ENCODE results near the gene RAD51B.
A peak's percentile ranks its signal among the peaks of the same experiment; 100 is the strongest.

Gene RAD51B

GRCh38 chr14:68349900-68350629 is 530.5 kb downstream of the RAD51B start:
- DNase-seq: no peak

GRCh38 chr14:68355415-68355814 is 535.8 kb downstream of the RAD51B start:
- no peak for DNase-seq

DNA sequence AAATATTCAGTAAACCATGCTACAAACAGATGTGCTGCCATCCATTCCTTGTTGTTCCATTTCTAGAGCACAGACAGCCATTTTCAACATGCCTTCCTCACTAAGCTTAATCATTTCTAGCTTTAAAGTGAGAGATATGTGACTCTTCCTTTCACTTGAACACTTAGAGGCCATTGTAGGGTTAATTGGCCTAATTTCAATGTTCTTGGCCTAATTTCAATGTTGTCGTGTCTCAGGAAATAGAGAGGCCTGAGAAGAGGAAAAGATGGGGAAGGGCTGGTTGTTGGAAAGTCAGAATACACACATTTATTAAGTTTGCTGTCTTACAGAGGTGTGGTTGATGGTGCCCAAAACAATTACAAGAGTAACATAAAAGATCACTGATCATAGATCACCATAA is 538.2 kb downstream of the RAD51B start:
- no peak for DNase-seq

DNA sequence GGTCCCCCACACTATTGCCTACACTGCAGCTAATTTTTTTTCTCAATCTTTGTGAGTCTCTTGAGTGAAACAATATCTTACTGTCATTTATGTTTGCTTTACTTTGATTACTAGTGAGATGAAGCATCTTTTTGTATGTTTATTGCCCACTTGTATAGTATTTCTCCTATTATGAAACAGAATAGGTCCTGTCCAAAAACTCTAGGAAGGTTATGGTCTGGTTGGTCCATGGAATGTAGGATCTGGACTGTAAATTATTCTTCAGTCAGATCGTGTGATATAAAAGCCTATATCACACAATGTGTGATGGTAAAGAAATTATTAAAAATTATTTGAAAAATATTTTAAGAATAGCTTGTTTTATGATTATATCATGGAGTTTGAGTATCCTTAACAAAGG is 538.9 kb downstream of the RAD51B start:
- DNase-seq: no peak

DNA sequence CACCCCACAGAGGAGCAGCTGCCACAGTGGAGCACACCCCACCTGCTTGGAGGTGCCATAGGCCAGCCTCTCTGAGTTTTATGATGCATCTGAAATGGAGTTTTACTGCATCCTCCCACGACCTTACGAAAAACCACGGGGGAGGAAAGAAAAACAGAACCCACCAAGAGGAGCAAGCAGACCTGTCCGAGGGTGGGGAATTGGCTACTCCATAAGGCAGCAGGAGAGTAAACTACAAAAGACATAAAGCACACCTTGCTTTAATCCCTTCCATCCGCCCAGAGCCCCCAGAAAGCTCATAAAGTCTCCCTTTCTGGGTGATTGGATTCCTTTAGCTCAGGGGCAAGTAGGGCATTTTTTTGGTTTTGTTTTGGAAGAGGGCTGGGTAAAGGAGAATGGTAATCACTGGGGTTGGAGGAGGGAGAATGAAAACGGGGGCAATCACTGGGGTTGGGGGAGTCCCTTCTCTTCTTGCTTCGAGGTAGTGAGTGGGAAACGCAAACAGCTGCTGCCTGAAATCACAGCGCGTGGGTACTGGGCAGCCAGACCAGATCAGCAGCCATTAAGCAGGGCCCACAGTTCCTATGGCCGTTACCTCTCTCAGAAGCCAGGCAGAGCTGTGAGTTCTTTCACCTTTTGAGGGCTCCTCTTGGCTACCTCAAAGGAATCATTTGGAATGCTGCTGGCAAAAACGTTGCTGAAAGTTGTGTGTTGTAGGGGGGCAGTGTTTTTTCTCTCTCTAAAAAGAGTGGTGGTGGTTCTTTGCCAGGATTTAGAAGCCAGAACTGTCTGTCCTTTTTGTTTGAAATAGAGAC is 539.6 kb downstream of the RAD51B start:
- DNase-seq: no peak

- no peak for DNase-seq
Measured at GRCh38 chr14:68359837-68360552, 540.4 kb downstream of the RAD51B start.

GRCh38 chr14:68361231-68361630 is 541.7 kb downstream of the RAD51B start:
- DNase-seq: no peak

- peak; percentile 18 for DNase-seq
Measured at GRCh38 chr14:68362846-68363245, 543.3 kb downstream of the RAD51B start.

DNA sequence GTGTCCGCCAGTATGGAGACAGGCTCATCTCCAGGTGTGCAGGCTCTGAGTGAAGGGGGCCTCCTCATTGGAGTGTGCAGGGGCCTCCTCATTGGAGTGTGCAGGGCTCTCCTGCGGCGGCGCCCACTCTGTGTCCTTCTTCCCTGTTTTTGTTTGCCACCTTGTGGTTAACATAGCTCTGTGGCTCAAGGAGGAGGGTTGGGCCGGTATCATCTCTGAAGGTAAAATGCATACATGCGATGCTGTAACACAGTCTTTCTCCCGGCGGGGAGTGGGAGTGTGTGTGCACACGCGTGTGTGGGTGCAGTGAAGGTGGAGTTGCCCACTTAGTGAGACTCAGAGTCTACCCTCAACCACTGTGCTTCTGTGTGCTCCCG is 543.9 kb downstream of the RAD51B start:
- no peak for DNase-seq

DNA sequence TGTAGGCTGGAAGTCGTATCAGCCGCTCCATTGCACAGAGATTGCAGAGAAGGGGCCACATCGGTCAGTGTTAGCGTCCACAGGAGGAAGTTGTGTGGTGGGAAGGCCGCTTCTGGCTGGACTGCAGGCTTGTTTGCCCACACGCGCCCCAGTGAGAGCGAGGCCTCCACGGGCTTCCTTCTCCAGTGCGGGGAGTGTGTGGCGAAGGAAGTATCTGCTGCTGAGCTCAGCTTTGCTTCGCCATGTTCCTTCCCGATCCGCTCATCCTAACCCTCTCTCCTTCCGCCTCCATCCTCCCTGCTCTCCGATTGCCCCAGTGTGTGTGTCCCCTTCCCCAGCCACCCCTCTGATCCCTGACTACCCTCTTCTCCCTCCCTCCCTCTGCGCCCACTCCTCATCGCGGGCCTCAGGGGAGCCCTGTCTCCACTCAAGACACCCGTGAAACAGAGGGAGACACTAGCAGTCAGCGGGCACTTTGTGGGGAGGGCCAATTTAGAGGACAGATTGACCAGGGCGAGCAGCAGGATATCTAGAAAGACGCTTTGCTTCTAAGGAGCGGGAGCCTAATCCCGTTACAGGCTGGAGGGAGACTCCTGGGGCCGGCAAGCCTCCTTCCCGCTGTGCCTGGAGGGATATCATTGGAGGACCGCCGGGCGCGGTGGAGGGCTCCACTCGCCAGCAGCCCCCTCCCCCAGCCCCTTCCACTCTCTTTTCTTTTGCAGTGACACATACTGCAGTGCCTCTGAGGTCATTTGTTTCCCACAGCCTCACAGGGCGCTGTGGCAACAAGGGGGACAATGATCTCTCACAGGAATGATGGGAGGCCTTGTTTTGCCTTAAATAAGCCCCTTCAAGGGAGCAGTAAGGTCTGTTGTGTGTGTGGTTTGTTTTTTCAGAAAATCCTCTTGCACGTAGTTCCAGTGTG is 544.5 kb downstream of the RAD51B start:
- DNase-seq: peak; percentile 21

GRCh38 chr14:68364792-68365192 is 545.2 kb downstream of the RAD51B start:
- DNase-seq: no peak

- no peak for DNase-seq
Measured at GRCh38 chr14:68365228-68365627, 545.6 kb downstream of the RAD51B start.

DNA sequence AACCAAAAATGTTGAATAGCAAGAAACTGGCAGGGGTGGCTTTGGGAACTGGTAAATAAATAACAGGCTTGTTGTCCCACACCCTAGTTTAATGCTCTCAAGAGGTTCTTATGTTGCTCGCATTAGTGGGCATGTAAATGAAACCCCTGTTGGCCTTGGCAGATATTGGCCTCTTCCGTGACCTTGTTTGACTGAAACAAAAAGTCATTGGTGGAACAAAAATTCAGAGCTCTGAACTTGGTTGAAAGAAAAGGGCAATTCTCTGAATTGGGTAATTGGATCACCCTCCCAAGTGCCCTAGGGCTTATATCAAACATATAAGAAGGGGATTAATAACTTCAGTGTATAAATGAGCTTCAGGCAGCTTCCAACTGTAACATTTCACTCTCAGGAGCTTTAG is 547.1 kb downstream of the RAD51B start:
- no peak for DNase-seq

DNA sequence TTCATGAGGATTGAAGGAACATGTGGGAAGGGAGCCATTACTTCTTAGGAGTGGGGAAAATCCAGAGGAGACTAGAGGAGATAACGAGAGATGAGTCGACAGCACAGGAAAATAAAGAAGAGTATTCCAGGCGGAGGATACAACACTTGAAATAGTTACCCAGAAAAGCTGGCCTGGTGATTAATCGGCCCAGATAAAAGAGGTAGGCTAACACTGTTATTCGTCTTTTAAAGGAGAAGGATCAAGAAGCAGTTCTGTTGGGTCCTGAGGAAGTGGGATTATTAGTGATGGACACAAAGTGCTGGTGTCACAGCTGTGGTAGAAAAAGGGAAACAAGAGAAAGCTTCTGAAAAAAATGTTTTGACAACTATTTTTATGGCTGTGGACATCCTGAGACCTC is 548.0 kb downstream of the RAD51B start:
- DNase-seq: no peak

DNA sequence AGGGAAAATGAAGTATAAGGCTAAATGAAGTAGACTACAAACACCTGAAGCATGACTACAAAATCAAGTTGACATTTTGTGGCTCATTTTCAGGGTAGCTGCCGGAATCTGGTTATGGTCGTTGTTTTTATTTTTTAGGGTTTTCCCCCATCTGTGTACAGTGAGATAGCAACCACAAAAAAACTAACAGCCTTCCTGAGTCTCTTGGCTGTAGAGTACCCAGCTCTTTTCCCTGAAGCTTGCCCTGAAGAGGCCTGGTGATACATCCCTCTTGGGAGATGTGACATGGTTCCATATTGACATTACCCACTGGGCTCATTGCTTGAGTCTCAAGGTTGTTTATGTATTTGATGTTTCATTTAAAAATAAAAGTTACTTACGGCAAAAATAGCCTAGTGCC is 549.3 kb downstream of the RAD51B start:
- DNase-seq: peak; percentile 2

DNA sequence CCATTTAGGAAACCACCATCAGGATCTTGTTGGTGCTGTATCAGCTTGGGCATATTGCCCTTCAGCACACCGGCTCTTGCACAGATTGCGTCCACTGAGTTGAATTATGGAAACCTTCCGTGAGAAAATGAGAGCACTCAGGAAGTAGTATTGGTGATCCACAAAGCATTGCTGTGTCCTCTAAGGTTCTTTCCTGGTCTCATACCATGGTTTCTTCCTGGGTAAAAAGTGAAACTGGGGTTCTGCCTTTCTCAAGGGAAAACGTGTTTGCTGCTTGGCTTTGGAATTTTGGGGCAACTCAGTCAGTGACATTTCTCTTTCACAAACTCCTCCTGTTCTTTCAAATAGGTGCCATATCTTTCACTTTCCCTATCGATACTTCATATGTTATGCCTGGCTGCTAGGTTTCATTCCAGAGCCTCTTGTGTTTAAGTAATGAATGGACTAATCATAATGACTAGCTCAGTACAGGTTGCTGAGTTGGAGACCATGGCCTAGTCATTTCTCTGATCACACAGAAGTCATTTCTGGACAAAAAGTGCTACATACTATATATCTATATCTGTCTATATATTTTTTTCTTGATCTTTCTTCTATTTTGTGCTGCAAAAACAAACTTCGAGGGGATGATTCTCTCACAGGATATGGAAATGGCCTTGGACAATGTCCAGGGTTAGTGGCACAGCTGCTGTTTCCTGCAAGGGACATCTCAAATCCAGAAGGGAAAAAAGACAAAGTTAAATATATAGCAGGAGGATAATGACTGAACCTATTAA is 549.9 kb downstream of the RAD51B start:
- no peak for DNase-seq

GRCh38 chr14:68370057-68370360 is 550.4 kb downstream of the RAD51B start:
- no peak for DNase-seq

DNA sequence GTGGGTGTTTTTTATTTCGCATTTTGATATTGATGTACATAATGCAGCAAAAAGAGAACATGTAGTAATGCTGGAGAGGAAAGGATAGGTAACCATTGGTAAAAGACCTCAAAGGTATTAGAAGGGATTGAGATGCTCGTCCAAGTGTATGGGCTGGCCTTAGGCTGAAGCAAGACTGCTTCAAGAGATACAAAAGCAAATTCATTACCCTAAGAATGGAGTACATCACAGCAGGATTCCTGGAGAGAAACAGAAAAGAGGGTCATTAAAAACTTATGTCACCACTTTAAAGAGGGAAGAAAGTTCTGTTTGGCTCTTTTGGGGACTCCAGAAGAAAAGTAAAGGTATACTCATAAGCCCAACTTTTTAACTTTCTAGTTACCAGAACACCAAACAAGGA is 552.8 kb downstream of the RAD51B start:
- no peak for DNase-seq

GRCh38 chr14:68373124-68373646 is 553.6 kb downstream of the RAD51B start:
- DNase-seq: no peak

GRCh38 chr14:68373847-68374444 is 554.4 kb downstream of the RAD51B start:
- DNase-seq: no peak

DNA sequence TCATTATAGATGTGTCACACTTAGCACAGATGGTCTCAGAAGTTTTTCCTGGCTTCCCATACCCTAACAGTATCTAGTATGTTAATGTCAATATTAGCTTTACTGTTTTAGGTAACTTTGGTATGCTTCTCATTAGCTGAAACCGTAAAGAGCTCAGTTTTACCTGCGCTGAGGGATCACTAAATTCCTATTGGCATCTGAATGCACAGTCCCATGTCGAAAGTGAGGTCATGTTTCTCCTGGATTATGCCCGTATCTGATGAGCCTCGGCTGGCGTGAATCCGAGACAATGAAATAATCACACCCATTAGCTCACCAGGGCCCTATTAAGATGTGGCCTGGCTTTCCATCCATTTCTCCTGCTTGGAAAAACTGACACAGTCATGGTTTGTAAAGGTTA is 555.1 kb downstream of the RAD51B start:
- no peak for DNase-seq
